Measurements from ENCODE around the gene TRIM13.

The TRIM13 gene

DNA sequence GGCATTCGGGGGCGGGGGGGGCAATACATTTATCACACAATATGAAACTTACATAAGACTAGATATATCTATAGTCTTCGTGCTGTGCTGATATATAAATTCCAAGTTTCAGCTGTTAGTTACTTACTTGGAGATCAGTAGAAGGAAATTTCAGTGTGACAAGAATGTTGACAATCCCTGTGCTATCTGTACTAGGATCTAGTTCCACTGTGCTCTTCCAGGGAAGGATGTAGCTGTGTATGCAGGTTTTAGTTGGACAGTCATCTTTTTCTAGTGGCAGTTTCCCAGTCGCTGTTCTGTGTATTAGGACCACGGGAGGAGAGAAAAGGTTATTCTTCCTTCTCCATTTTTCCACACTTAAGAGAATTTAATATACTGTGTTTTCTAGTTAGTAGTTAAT, 3.2 kb upstream of the TRIM13 start:
- no peak overlapping the region for H3K4me3 ChIP-seq (ENCODE audit: low read depth, low read length)
- TF ChIP-seq MAX (IDR thresholded peaks at IDR 0.05; ENCODE audit: low read depth, low read length): no peak
- no peak for TF ChIP-seq POLR2A (IDR thresholded peaks at IDR 0.05; ENCODE audit: extremely low read depth, insufficient read length)
- no peak for TF ChIP-seq MYC (IDR thresholded peaks at IDR 0.05; ENCODE audit: low read depth, low read length)
- no peak for TF ChIP-seq CTCF (IDR thresholded peaks at IDR 0.05; ENCODE audit: low read depth, low read length)
- no peak for DNase-seq (ENCODE audit: low read depth)

GRCh38 chr13:49995625-49996101, 1.2 kb upstream of the TRIM13 start:
- TF ChIP-seq MYC (IDR thresholded peaks at IDR 0.05; ENCODE audit: low read depth, low read length) (peak; percentile 56; the same call in 1 of the 2 replicates), CTCF (IDR thresholded peaks at IDR 0.05; ENCODE audit: low read depth, low read length) (no peak), MAX (IDR thresholded peaks at IDR 0.05; ENCODE audit: low read depth, low read length) (0 out of 2 replicates have a peak, but pooled peaks have one; percentile 40)
- DNase-seq (ENCODE audit: low read depth): peak; percentile 84
- H3K4me3 ChIP-seq (ENCODE audit: low read depth, low read length): peak overlapping the region; percentile 78

GRCh38 chr13:49996161-49996915, 504 bp upstream of the TRIM13 start:
- TF ChIP-seq POLR2A (IDR thresholded peaks at IDR 0.05; ENCODE audit: extremely low read depth, insufficient read length) (peak; percentile 70), MAX (IDR thresholded peaks at IDR 0.05; ENCODE audit: low read depth, low read length) (peak; percentile 21; the same call in 1 of the 2 replicates), MYC (IDR thresholded peaks at IDR 0.05; ENCODE audit: low read depth, low read length) (peak; percentile 21; the same call in 1 of the 2 replicates), CTCF (IDR thresholded peaks at IDR 0.05; ENCODE audit: low read depth, low read length) (no peak)
- peak; percentile 98 for DNase-seq (ENCODE audit: low read depth)
- H3K4me3 ChIP-seq (ENCODE audit: low read depth, low read length): peak overlapping the region; percentile 78

DNA sequence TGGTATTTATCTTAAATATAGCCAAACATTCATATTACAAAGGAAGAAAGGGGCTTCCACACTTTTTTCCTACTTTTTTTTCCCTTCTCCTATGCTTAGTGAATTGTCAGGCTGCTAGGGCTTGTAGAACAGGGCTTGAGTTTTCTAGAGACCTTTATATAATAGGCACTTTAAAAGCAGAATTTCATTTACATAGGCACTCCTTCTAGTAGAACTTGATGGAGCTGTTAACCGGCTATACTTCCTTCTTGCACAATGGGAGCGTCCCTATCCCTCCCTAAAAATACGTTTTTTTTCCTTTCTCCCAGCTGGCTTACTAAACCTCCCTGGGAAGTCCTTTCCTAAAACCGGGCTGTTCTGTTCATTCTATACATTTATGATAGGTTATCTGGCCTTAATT, 1.1 kb downstream of the TRIM13 start:
- DNase-seq (ENCODE audit: low read depth): peak; percentile 41
- TF ChIP-seq POLR2A (IDR thresholded peaks at IDR 0.05; ENCODE audit: extremely low read depth, insufficient read length): no peak
- TF ChIP-seq MYC (IDR thresholded peaks at IDR 0.05; ENCODE audit: low read depth, low read length): no peak
- TF ChIP-seq CTCF (IDR thresholded peaks at IDR 0.05; ENCODE audit: low read depth, low read length): no peak
- TF ChIP-seq MAX (IDR thresholded peaks at IDR 0.05; ENCODE audit: low read depth, low read length): no peak
- H3K4me3 ChIP-seq (ENCODE audit: low read depth, low read length): peak overlapping the region; percentile 98

DNA sequence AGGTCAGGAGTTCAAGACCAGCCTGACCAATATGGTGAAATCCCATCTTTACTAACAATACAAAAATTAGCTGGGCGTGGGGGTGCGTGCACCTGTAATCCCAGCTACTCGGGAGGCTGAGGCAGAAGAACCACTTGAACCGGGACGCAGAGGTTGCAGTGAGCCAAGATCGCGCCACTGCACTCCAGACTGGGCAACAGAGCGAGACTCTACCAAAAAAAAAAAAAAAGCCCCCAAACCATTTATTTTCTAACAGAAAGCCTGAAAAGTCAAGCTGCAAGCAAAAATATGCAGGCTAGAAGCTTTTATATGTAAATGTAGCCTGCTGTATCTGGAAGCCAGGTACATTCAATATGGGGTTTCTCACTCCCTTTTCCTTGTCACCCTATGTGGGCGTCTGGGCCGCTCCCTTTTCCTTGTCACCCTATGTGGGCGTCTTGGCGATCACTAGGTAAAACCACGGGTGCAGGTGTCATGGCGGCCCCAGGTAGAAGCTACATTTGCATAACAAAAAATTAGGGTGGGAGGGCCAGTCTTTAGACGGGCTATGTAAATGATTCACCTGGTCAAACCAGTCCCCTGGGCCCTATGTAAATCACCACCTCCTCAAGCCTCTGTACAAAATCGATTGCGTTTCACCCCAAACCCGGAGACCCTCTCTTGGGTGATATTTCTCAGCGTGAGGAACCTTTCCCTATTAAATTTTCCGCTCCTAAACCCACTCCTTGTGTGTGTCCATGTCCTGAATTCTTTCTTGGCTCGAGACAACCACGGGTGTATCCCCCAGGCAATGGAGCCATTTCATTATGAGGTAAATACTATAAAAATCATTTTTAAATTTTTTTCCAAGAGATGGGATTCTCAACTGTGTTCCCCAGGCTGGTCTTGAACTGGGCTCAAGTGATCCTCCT, 2.1 kb downstream of the TRIM13 start:
- TF ChIP-seq POLR2A (IDR thresholded peaks at IDR 0.05; ENCODE audit: extremely low read depth, insufficient read length) (no peak), MAX (IDR thresholded peaks at IDR 0.05; ENCODE audit: low read depth, low read length) (no peak)
- no peak for DNase-seq (ENCODE audit: low read depth)
- peak overlapping the region; percentile 98 for H3K4me3 ChIP-seq (ENCODE audit: low read depth, low read length)

Data from NB4 (cell line).